ENCODE results near the gene XXYLT1.

GRCh38 chr3:195297446-195297845, 26.5 kb upstream of the XXYLT1 start:
- TF ChIP-seq CTCF (IDR thresholded peaks at IDR 0.05) (no peak), EZH2phosphoT487 (IDR thresholded peaks at IDR 0.05) (no peak)
